Suprapubic skin (tissue), 4 donors: ENCODE data around the gene TAF1B. TPM values are rescaled to one million over a fixed set of nuclear protein-coding genes. Genes with fewer than 3 reads are reported as not detected.

ENCODE experiments used
- DNase-seq, 2 donors: peaks; one replicate each; pipeline ENCODE4 v3.0.0-alpha.2; 2019; ENCODE audit warnings: low spot score in 2 of 2
- H3K27ac ChIP-seq: fragments of 200-600 bp; sonication (generic); one replicate; pipeline ENCODE4 v1.5.1; 2019
- H3K27me3 ChIP-seq: fragments of 200-600 bp; sonication (generic); one replicate; pipeline ENCODE4 v1.5.1; 2019
- H3K36me3 ChIP-seq: fragments of 200-600 bp; sonication (generic); one replicate; pipeline ENCODE4 v1.5.1; 2019
- H3K4me1 ChIP-seq: fragments of 200-600 bp; sonication (generic); one replicate; pipeline ENCODE4 v1.5.1; 2019
- H3K4me3 ChIP-seq: fragments of 200-600 bp; sonication (generic); one replicate; pipeline ENCODE4 v1.5.1; 2019; ENCODE audit warnings: mild to moderate bottlenecking
- H3K9me3 ChIP-seq: fragments of 200-600 bp; sonication (generic); one replicate; pipeline ENCODE4 v1.5.1; 2019
- EP300 ChIP-seq: sonication (generic); formaldehyde crosslinking; IDR thresholded peaks from one replicate; pipeline ENCODE4 v1.6.1; 2017; ENCODE audit warnings: antibody characterized with exemption
- POLR2A ChIP-seq, 2 donors: fragments of 450-650 bp; IDR thresholded peaks; one replicate each; pipeline ENCODE4 v1.6.1; 2017; ENCODE audit warnings: antibody characterized with exemption in 2 of 2, mild to moderate bottlenecking in 2 of 2, moderate library complexity in 2 of 2
- POLR2AphosphoS5 ChIP-seq, 3 donors: sonication (generic); formaldehyde crosslinking; IDR thresholded peaks; one replicate each; pipeline ENCODE4 v1.6.1; 2017; ENCODE audit warnings: antibody characterized with exemption in 3 of 3
- WGBS: methylation state at CpG from one replicate; pipeline ENCODE4 v1.1.5; 2018; 5-methylcytosine and 5-hydroxymethylcytosine counted together
- total RNA-seq, 4 donors: library from RNA; depleted of rRNA; stranded (reverse); fragments of >200 nt; gene quantifications; one replicate each; pipeline ENCODE4 v1.1.0, GENCODE V29; 2016
- TF ChIP-seq, protein P1 (sequence below), 2 donors: fragments of 200-600 bp in 1 of 2; fragments of 450-650 bp in 1 of 2; sonication (generic) in 1 of 2; IDR thresholded peaks; one replicate each; pipeline ENCODE4 v1.5.1; 2016 to 2019; ENCODE audit warnings: antibody characterized with exemption in 2 of 2, mild to moderate bottlenecking in 1 of 2, moderate library complexity in 1 of 2

Gene TAF1B
- total RNA-seq, 4 donors from 2014 or later = 12.7 to 24.0 (median 18.0) TPM

DNA sequence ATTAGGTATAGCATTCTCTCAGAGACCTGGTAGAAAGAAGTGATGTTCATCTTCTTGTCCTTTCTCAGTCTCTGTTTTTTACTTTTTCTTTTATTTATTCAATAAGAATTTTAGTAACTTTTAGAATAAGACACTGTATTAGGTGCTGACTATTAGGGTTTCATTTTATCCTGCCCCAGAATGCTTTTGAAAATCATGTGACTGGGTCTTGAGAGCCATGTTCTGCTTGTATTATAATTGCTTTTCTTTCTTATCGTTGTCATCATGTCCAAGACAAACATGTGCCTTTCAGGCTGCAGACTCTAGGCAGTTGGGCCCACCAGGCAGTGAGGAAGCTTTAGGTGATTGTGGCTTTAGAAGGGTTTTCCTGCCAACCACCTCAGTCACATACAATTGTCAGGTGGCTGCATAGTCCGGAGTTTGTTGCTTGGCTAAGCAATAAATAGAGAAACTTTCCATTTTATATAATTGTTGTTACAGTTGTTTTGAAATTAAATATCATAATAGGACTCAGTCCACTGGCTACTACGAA, 123.3 kb downstream of the TAF1B start:
- Histone ChIP-seq H3K9me3 (no peaks in the 10 kb centered on the region), H3K27ac (peak overlapping the region; percentile 77), H3K36me3 (peaks cover 22% of the 10 kb centered on the region), H3K4me1 (peaks cover 27% of the 10 kb centered on the region), H3K4me3 (no peak overlapping the region), H3K27me3 (no peaks in the 10 kb centered on the region)
- no peak for TF ChIP-seq POLR2A (IDR thresholded peaks at IDR 0.05)
- TF ChIP-seq EP300 = no peak
- TF ChIP-seq, protein P1, sequence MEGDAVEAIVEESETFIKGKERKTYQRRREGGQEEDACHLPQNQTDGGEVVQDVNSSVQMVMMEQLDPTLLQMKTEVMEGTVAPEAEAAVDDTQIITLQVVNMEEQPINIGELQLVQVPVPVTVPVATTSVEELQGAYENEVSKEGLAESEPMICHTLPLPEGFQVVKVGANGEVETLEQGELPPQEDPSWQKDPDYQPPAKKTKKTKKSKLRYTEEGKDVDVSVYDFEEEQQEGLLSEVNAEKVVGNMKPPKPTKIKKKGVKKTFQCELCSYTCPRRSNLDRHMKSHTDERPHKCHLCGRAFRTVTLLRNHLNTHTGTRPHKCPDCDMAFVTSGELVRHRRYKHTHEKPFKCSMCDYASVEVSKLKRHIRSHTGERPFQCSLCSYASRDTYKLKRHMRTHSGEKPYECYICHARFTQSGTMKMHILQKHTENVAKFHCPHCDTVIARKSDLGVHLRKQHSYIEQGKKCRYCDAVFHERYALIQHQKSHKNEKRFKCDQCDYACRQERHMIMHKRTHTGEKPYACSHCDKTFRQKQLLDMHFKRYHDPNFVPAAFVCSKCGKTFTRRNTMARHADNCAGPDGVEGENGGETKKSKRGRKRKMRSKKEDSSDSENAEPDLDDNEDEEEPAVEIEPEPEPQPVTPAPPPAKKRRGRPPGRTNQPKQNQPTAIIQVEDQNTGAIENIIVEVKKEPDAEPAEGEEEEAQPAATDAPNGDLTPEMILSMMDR (IDR thresholded peaks at IDR 0.05) = no peak
- TF ChIP-seq POLR2AphosphoS5 (IDR thresholded peaks at IDR 0.05) = no peak
- no peak for DNase-seq
- WGBS = 67% methylated on average over 3 of the region's 3 CpGs

DNA sequence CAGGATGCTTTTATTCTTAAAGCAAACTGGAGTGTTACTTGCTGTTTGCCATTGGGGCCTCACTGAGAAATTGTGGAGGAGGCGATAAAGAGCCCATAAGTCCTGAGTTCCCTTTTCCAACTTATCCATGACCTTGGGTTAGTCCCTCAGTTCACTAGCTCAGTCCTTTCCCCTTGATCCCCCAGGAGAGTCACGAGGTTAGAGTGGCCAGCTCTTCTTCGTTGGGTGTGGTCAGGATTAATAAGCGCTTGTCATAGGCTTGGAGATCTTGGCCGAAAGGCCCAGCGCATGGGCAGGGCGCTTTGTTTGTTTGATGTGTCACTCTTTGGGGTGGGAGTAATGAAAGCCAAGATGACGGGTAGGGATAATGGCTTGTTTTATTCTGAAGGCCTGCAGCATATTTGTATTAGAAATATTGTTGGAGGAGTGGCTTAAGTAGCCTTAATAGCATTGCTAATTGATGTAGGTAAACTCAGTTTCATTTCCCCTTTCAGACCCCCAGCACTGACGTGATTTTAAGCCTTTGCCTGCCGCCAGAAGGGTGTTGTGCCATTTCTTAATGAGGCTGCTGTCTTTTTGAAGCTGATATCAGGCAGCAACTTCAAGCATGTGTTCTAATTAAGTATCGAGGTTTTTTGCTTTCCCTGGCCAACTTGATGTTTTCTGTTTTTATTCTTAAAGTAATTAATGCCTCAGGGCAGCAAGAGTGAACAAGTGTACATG, 123.9 kb downstream of the TAF1B start:
- Histone ChIP-seq H3K4me1 (peaks cover 33% of the 10 kb centered on the region), H3K27me3 (no peaks in the 10 kb centered on the region), H3K27ac (peak overlapping the region; percentile 77), H3K9me3 (no peaks in the 10 kb centered on the region), H3K4me3 (no peak overlapping the region), H3K36me3 (peaks cover 22% of the 10 kb centered on the region)
- no peak for DNase-seq
- WGBS = 64% methylated on average over 11 of the region's 11 CpGs
- no peak for TF ChIP-seq EP300
- no peak for TF ChIP-seq POLR2AphosphoS5 (IDR thresholded peaks at IDR 0.05)
- TF ChIP-seq POLR2A (IDR thresholded peaks at IDR 0.05) = no peak
- TF ChIP-seq, protein P1 (IDR thresholded peaks at IDR 0.05) = no peak

DNA sequence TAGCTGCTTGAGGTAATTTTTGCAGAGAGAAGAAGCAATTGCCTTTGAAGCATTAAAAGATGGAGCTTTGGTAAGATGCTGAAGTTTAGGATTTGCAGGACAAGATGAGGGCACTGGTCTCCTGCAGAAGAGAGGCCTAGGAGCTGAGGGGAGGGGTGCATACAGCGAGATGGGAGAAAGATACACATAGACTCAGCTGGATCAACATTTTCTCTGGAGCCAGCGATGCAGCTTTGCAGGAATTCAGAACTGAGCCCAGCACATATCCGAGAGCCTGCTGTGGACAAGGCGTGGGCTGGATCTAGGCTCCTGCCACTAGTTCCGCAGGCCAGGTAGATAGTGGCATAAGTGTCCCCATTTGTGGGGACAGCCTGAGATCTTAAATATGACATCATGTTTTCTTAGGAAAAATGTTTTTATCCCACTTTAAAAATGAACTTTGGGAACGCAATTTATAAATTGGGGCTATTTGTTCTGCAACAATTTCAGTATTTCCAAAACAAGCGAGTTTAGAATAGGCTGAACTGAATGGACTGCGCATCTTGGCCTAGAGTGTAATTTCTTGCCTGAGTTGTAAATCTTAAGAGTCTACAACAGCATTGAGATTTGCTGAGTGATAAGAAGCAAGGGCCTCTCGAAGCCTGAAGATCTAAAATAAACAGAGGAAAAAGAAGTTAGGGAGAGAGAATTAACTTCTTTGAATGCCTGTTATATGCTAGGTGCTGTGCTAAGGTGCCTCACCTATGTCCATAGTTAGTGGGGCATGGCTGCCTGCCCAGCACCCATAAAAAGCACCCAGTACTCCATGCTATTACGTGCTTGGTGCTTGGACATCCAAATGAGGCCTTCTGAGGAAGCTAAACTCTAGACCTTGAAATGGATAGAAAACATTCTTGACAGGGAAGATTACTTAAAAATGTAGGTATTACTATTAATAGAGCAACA, 125.6 kb downstream of the TAF1B start:
- DNase-seq = no peak
- peaks cover 22% of the 10 kb centered on the region for H3K36me3 ChIP-seq
- WGBS = 92% methylated on average over 10 of the region's 10 CpGs

DNA sequence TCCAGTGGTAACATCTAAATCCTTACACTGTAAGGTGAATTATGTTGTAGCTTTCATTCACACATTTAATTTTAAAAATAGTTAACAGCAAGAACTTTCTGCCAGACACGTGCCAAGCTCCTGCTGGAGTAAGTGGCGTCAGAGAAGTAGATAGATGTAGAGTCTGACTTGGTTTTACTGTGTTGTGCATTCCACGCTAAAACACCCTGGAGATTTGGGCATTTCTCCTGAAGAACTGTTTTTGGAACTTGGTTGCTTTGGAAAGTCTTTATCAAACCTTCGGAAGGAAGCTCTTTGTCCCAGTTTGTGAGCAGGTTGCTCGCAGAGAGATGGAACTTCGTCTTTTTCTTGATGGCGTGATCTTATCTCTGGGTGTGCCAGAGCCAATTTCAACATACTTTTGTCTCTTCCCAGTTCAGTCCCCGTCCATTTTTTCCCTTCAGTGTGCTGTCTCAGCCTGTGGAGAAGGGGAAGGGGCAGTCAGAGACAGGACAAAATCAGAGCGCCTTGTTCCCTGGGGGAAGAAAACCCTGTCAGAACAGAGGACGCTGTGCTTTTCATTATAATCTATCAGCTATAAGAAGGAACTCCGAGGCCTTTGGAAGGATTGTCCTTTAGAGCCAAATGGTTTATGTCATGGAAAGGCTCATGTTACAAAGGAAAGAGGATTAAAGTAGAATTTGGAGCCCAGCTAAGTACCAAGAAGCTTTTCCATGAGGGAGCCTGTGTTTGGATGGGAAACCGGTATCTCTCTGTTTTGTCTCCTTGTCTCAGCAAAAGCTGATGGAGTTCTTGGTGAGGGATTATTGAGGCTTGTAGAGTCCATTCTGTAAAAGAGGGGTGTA, 127.1 kb downstream of the TAF1B start:
- peaks cover 15% of the 10 kb centered on the region for H3K36me3 ChIP-seq
- 58% methylated on average over 12 of the region's 12 CpGs for WGBS
- DNase-seq = no peak
- no peak overlapping the region for H3K4me3 ChIP-seq
- TF ChIP-seq EP300 (no peak), POLR2A (IDR thresholded peaks at IDR 0.05) (no peak), POLR2AphosphoS5 (IDR thresholded peaks at IDR 0.05) (no peak)
- TF ChIP-seq, protein P1 (IDR thresholded peaks at IDR 0.05) = no peak
- H3K4me1 ChIP-seq = peaks cover 58% of the 10 kb centered on the region
- no peaks in the 10 kb centered on the region for H3K9me3 ChIP-seq
- peak overlapping the region; percentile 87 for H3K27ac ChIP-seq
- H3K27me3 ChIP-seq = no peaks in the 10 kb centered on the region

More for the DNA sequence above, 125.6 kb downstream of the TAF1B start:
- Histone ChIP-seq H3K4me3 (no peak overlapping the region), H3K9me3 (no peaks in the 10 kb centered on the region), H3K27ac (peak overlapping the region; percentile 36), H3K27me3 (no peaks in the 10 kb centered on the region), H3K4me1 (peaks cover 49% of the 10 kb centered on the region)
- TF ChIP-seq, protein P1 (IDR thresholded peaks at IDR 0.05) = no peak
- TF ChIP-seq POLR2A (IDR thresholded peaks at IDR 0.05) (no peak), EP300 (no peak), POLR2AphosphoS5 (IDR thresholded peaks at IDR 0.05) (no peak)
